BJ (cell line): Measurements from ENCODE around the gene ANKRD11. TPM values are rescaled to one million over a fixed set of nuclear protein-coding genes. Genes with fewer than 3 reads are reported as not detected.

Experiments used
- CTCF ChIA-PET: fragments of 350-600 bp; formaldehyde crosslinking; extraction: SDS; loops from one replicate; lab custom pipeline; 2021; ENCODE audit warnings: antibody characterized with exemption, inconsistent platforms; lab: Yijun Ruan, JAX
- POLR2A ChIA-PET: fragments of 300-600 bp; sonication (Branson Sonifier 250); formaldehyde crosslinking; extraction: SDS; loops from one replicate; lab custom pipeline; 2021; ENCODE audit warnings: antibody characterized with exemption; lab: Charles Lee
- DNase-seq: peaks from one replicate; pipeline ENCODE4 v3.0.0-alpha.2; 2011; ENCODE audit warnings: low read depth
- H3K27me3 ChIP-seq: 2 replicates; pipeline ENCODE4 v1.6.0; 2011; ENCODE audit warnings: low read length; ENCODE audit not compliant: control insufficient read depth, insufficient read depth
- H3K36me3 ChIP-seq: 2 replicates; pipeline ENCODE4 v1.5.1; 2011; ENCODE audit warnings: low read length; ENCODE audit not compliant: control insufficient read depth, insufficient read depth
- H3K4me3 ChIP-seq: 2 replicates; pipeline ENCODE4 v1.5.1; 2011; ENCODE audit warnings: low read depth, mild to moderate bottlenecking, control low read depth, low read length
- CTCF ChIP-seq: IDR thresholded peaks from 2 replicates; pipeline ENCODE4 v1.5.1; 2011; ENCODE audit warnings: low read depth, mild to moderate bottlenecking, control low read depth, inconsistent platforms, low read length, moderate library complexity; ENCODE audit not compliant: insufficient read depth
- polyA plus RNA-seq: library from polyadenylated mRNA; depleted of rRNA; stranded (reverse); fragments of >200 nt; gene quantifications from 2 replicates; pipeline ENCODE4 v1.2.3, GENCODE V29; 2011

Gene ANKRD11
- polyA plus RNA-seq, 1 experiment: 61.8 TPM

GRCh38 chr16:89370081-89370511 lies 120.3 kb downstream of the ANKRD11 start:
- POLR2A ChIA-PET: no interaction called here
- H3K27me3 ChIP-seq: no peaks in the 10 kb centered on the region
- H3K4me3 ChIP-seq: no peak overlapping the region
- peaks cover 4% of the 10 kb centered on the region; the same call in 1 of the 2 replicates for H3K36me3 ChIP-seq
- peak; percentile 59 for DNase-seq
- TF ChIP-seq CTCF: no peak
- CTCF ChIA-PET: interaction anchor here (0.9 to 1.4 kb wide), 3 partner anchors 9 to 120 kb away, joined by 3 to 4 read pairs (median 3); partner anchors contain the start of gene ANKRD11

GRCh38 chr16:89369266-89369895 lies 121.0 kb downstream of the ANKRD11 start:
- ChIA-PET CTCF (interaction anchor here (0.9 to 1.1 kb wide), 2 partner anchors 10 to 44 kb away, joined by 3 to 4 read pairs; no protein-coding TSS in a partner anchor), POLR2A (no interaction called here)
- no peak for DNase-seq
- Histone ChIP-seq H3K36me3 (peaks cover 4% of the 10 kb centered on the region; the same call in 1 of the 2 replicates), H3K4me3 (no peak overlapping the region), H3K27me3 (no peaks in the 10 kb centered on the region)
- TF ChIP-seq CTCF: no peak

GRCh38 chr16:89368604-89369249 lies 121.6 kb downstream of the ANKRD11 start:
- Histone ChIP-seq H3K36me3 (peaks cover 4% of the 10 kb centered on the region; the same call in 1 of the 2 replicates), H3K4me3 (no peak overlapping the region), H3K27me3 (no peaks in the 10 kb centered on the region)
- ChIA-PET POLR2A (no interaction called here), CTCF (no interaction called here)
- no peak for DNase-seq
- TF ChIP-seq CTCF: no peak

GRCh38 chr16:89367538-89367915 lies 122.8 kb downstream of the ANKRD11 start:
- ChIA-PET CTCF (no interaction called here), POLR2A (no interaction called here)
- no peak for DNase-seq
- Histone ChIP-seq H3K27me3 (no peaks in the 10 kb centered on the region), H3K4me3 (no peak overlapping the region), H3K36me3 (peaks cover 4% of the 10 kb centered on the region; the same call in 1 of the 2 replicates)
- no peak for TF ChIP-seq CTCF
